SK-N-SH (cell line): Measurements from ENCODE around the gene MMP24OS. TPM values are rescaled to one million over a fixed set of nuclear protein-coding genes. Genes with fewer than 3 reads are reported as not detected.

ENCODE experiments used
- CTCF ChIA-PET: fragments of 300-600, 350-600 bp; formaldehyde crosslinking; extraction: SDS; loops from one replicate; lab custom pipeline; 2021; lab: Yijun Ruan, JAX
- POLR2A ChIA-PET: fragments of 350-600 bp; sonication (Branson Sonifier 250); formaldehyde crosslinking; extraction: SDS; loops from one replicate; lab custom pipeline; 2020; ENCODE audit warnings: antibody characterized with exemption, inconsistent platforms; lab: Yijun Ruan, JAX
- DNase-seq: peaks from one replicate; pipeline ENCODE4 v3.0.0; 2012
- H2AFZ ChIP-seq: fragments of 200-600 bp; sonication (generic); 2 replicates; pipeline ENCODE4 v1.8.1; 2016; ENCODE audit warnings: antibody characterized with exemption, mild to moderate bottlenecking, low read depth
- H3F3A ChIP-seq: fragments of 200-600 bp; sonication (generic); replicated peaks from 2 replicates; pipeline ENCODE3; 2016; ENCODE audit warnings: antibody characterized with exemption, mild to moderate bottlenecking; ENCODE audit not compliant: insufficient read depth
- H3K27ac ChIP-seq, 2 experiments: fragments of 200-500 bp in 1 of 2; fragments of 200-600 bp in 1 of 2; sonication (Bioruptor generic) in 1 of 2; sonication (generic), shearing (Covaris generic) in 1 of 2; 2 replicates each; pipeline versions ENCODE4 v1.5.1 to v1.6.1; 2014 to 2016; ENCODE audit warnings: low read depth in 2 of 2, inconsistent platforms in 1 of 2, low read length in 1 of 2, mild to moderate bottlenecking in 1 of 2, mixed read lengths in 1 of 2
- H3K27me3 ChIP-seq: fragments of 200-600 bp; sonication (generic), shearing (Covaris generic); 2 replicates; pipeline ENCODE4 v1.6.1; 2016; ENCODE audit warnings: mixed run types; ENCODE audit not compliant: insufficient read depth
- H3K36me3 ChIP-seq, 2 experiments: fragments of 200-500 bp in 1 of 2; fragments of 200-600 bp in 1 of 2; sonication (Bioruptor generic) in 1 of 2; sonication (generic) in 1 of 2; replicated peaks in 1 of 2; 2 replicates each; pipeline versions ENCODE3 to v1.5.1; 2014 to 2016; ENCODE audit warnings: low read length in 1 of 2, mild to moderate bottlenecking in 1 of 2; ENCODE audit not compliant: insufficient read depth in 2 of 2, control insufficient read depth in 1 of 2
- H3K4me1 ChIP-seq, 2 experiments: fragments of 200-500 bp in 1 of 2; fragments of 200-600 bp in 1 of 2; sonication (Bioruptor generic) in 1 of 2; sonication (generic), shearing (Covaris generic) in 1 of 2; 2 replicates each; pipeline versions ENCODE4 v1.5.1 to v1.6.1; 2014 to 2016; ENCODE audit warnings: low read depth in 1 of 2, low read length in 1 of 2, mixed run types in 1 of 2; ENCODE audit not compliant: insufficient read depth in 2 of 2, control insufficient read depth in 1 of 2
- H3K4me2 ChIP-seq: fragments of 200-600 bp; sonication (generic), shearing (Covaris generic); 2 replicates; pipeline ENCODE4 v1.6.1; 2017; ENCODE audit warnings: mixed run types
- H3K4me3 ChIP-seq, 2 experiments: fragments of 200-500 bp in 1 of 2; fragments of 200-600 bp in 1 of 2; sonication (Bioruptor generic) in 1 of 2; sonication (generic), shearing (Covaris generic) in 1 of 2; 2 replicates each; pipeline versions ENCODE4 v1.5.1 to v1.8.1; 2014 to 2016; ENCODE audit warnings: low read depth in 2 of 2, inconsistent platforms in 1 of 2, low read length in 1 of 2, mild to moderate bottlenecking in 1 of 2, mixed read lengths in 1 of 2, moderate library complexity in 1 of 2
- H3K79me2 ChIP-seq: fragments of 200-600 bp; sonication (generic); 2 replicates; pipeline ENCODE4 v1.8.1; 2017; ENCODE audit warnings: mild to moderate bottlenecking; ENCODE audit not compliant: insufficient read depth
- H3K9ac ChIP-seq: fragments of 200-600 bp; sonication (generic); 2 replicates; pipeline ENCODE4 v1.6.1; 2017; ENCODE audit warnings: mixed run types
- H3K9me2 ChIP-seq: fragments of 200-600 bp; sonication (generic); 2 replicates; pipeline ENCODE4 v1.6.1; 2017; ENCODE audit warnings: mixed run types
- H3K9me3 ChIP-seq: fragments of 200-600 bp; sonication (generic); 2 replicates; pipeline ENCODE4 v1.6.1; 2017; ENCODE audit warnings: mixed run types, mild to moderate bottlenecking, moderate library complexity
- H4K20me1 ChIP-seq: fragments of 200-600 bp; sonication (generic); 2 replicates; pipeline ENCODE4 v1.6.1; 2017; ENCODE audit warnings: mild to moderate bottlenecking, mixed run types; ENCODE audit not compliant: insufficient read depth
- CHD2 ChIP-seq: fragments of 150-350 bp; IDR thresholded peaks from 2 replicates; pipeline ENCODE4 v1.6.1; 2018; ENCODE audit warnings: low read length; ENCODE audit not compliant: partially characterized antibody
- ELF1 ChIP-seq: IDR thresholded peaks from 2 replicates; pipeline ENCODE4 v1.4.0; 2012
- EZH2phosphoT487 ChIP-seq: fragments of 200-600 bp; sonication (generic); IDR thresholded peaks from 2 replicates; pipeline ENCODE4 v1.6.1; 2017; ENCODE audit warnings: low read depth, mixed run types, mild to moderate bottlenecking, antibody characterized with exemption, moderate library complexity, borderline replicate concordance
- FOSL2 ChIP-seq: IDR thresholded peaks from 2 replicates; pipeline ENCODE4 v1.4.0; 2012; ENCODE audit warnings: low read depth, mild to moderate bottlenecking, moderate library complexity, borderline replicate concordance
- FOXJ3 ChIP-seq: sonication (generic); formaldehyde crosslinking; IDR thresholded peaks from 2 replicates; pipeline ENCODE4 v1.5.1; 2020; ENCODE audit warnings: mild to moderate bottlenecking, missing genetic modification reagents
- NRF1 ChIP-seq: IDR thresholded peaks from 2 replicates; pipeline ENCODE4 v1.6.1; 2012; ENCODE audit warnings: low read depth, mild to moderate bottlenecking, low read length
- POLR2AphosphoS5 ChIP-seq: IDR thresholded peaks from 2 replicates; pipeline ENCODE4 v1.6.1; 2012; ENCODE audit warnings: low read depth, low read length
- RCOR1 ChIP-seq: fragments of 150-350 bp; IDR thresholded peaks from 2 replicates; pipeline ENCODE4 v1.6.1; 2017; ENCODE audit warnings: antibody characterized with exemption, low read length
- SIN3A ChIP-seq: IDR thresholded peaks from 2 replicates; pipeline ENCODE4 v1.6.1; 2012; ENCODE audit warnings: low read depth, mild to moderate bottlenecking, low read length, moderate library complexity, borderline replicate concordance
- YY1 ChIP-seq: IDR thresholded peaks from 2 replicates; pipeline ENCODE4 v1.4.0; 2012; ENCODE audit warnings: low read depth, mild to moderate bottlenecking
- WGBS: methylation state at CpG from one replicate; pipeline ENCODE4 v1.1.6; 2017; ENCODE audit warnings: low lambda C conversion rate; 5-methylcytosine and 5-hydroxymethylcytosine counted together
- polyA plus RNA-seq, 3 experiments: library from polyadenylated mRNA; depleted of rRNA; stranded (reverse); fragments of >200 nt; gene quantifications; 2 replicates each; pipeline ENCODE4 v1.2.3, GENCODE V29; 2012
- TF ChIP-seq, protein P1 (sequence below): IDR thresholded peaks from 2 replicates; pipeline ENCODE4 v1.6.1; 2012; ENCODE audit warnings: mild to moderate bottlenecking, low read depth, low read length, moderate library complexity
- TF ChIP-seq, protein P2 (sequence below): fragments of 150-350 bp; IDR thresholded peaks from 2 replicates; pipeline ENCODE4 v1.6.1; 2017; ENCODE audit warnings: antibody characterized with exemption, low read length, low read depth, borderline replicate concordance
- TF ChIP-seq, protein P3 (sequence below): IDR thresholded peaks from 2 replicates; pipeline ENCODE4 v1.4.0; 2012; ENCODE audit warnings: low read depth
- TF ChIP-seq, protein P4 (sequence below): IDR thresholded peaks from 2 replicates; pipeline ENCODE4 v1.4.0; 2012; ENCODE audit warnings: low read depth, borderline replicate concordance
- TF ChIP-seq, protein P5 (sequence below): fragments of 150-350 bp; IDR thresholded peaks from 2 replicates; pipeline ENCODE4 v1.6.1; 2016; ENCODE audit warnings: mild to moderate bottlenecking, low read depth, low read length

The MMP24OS gene
- polyA plus RNA-seq, 1 of the 3 experiments (the other 2 are of a cell fraction) = 53.1 TPM

DNA sequence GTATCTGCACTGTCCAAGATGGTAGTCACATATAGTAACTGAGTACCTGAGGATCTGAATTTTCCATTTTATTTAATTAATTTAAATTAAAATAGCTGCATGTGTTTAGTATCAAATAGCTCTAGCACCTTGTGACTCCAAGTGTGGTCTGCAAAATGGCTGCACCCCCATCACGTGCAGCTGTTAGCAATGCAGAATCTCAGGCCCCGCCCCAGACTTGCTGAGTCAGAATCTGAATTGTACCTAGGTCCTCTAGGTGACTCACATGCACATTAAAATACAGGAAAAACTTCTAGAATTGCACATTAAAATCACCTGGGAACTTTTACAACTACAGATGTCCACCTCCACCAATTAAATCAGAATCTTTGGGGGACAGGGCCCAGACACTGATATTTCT, 33.5 kb upstream of the MMP24OS start:
- Histone ChIP-seq H3K4me1 (peaks cover 20 to 43% of the 10 kb centered on the region in 2 experiments; a peak in 3 of 4 replicates), H3K27me3 (no peaks in the 10 kb centered on the region), H3K4me2 (peak overlapping the region; percentile 31; the same call in 1 of the 2 replicates), H3K4me3 (no peak overlapping the region), H3K36me3 (no peaks in the 10 kb centered on the region), H4K20me1 (no peaks in the 10 kb centered on the region), H3F3A (peaks cover 49% of the 10 kb centered on the region), H2AFZ (no peak overlapping the region), H3K9me3 (no peaks in the 10 kb centered on the region), H3K27ac (peak overlapping the region; percentile 64 to 89; a peak in 3 of 4 replicates), H3K9me2 (no peaks in the 10 kb centered on the region), H3K9ac (peak overlapping the region; percentile 37; the same call in 1 of the 2 replicates), H3K79me2 (no peaks in the 10 kb centered on the region)
- ChIA-PET POLR2A (no interaction called here), CTCF (interaction anchor here (0.6 to 16.5 kb wide), 2 partner anchors 131 to 656 kb away, joined by 3 to 323 read pairs; partner anchors contain the start of gene GDF5)
- WGBS = 60% methylated on average over 2 of the region's 2 CpGs
- TF ChIP-seq, protein P1, sequence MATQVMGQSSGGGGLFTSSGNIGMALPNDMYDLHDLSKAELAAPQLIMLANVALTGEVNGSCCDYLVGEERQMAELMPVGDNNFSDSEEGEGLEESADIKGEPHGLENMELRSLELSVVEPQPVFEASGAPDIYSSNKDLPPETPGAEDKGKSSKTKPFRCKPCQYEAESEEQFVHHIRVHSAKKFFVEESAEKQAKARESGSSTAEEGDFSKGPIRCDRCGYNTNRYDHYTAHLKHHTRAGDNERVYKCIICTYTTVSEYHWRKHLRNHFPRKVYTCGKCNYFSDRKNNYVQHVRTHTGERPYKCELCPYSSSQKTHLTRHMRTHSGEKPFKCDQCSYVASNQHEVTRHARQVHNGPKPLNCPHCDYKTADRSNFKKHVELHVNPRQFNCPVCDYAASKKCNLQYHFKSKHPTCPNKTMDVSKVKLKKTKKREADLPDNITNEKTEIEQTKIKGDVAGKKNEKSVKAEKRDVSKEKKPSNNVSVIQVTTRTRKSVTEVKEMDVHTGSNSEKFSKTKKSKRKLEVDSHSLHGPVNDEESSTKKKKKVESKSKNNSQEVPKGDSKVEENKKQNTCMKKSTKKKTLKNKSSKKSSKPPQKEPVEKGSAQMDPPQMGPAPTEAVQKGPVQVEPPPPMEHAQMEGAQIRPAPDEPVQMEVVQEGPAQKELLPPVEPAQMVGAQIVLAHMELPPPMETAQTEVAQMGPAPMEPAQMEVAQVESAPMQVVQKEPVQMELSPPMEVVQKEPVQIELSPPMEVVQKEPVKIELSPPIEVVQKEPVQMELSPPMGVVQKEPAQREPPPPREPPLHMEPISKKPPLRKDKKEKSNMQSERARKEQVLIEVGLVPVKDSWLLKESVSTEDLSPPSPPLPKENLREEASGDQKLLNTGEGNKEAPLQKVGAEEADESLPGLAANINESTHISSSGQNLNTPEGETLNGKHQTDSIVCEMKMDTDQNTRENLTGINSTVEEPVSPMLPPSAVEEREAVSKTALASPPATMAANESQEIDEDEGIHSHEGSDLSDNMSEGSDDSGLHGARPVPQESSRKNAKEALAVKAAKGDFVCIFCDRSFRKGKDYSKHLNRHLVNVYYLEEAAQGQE = no peak
- TF ChIP-seq, protein P2, sequence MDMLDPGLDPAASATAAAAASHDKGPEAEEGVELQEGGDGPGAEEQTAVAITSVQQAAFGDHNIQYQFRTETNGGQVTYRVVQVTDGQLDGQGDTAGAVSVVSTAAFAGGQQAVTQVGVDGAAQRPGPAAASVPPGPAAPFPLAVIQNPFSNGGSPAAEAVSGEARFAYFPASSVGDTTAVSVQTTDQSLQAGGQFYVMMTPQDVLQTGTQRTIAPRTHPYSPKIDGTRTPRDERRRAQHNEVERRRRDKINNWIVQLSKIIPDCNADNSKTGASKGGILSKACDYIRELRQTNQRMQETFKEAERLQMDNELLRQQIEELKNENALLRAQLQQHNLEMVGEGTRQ = no peak
- TF ChIP-seq SIN3A = no peak
- TF ChIP-seq, protein P3, sequence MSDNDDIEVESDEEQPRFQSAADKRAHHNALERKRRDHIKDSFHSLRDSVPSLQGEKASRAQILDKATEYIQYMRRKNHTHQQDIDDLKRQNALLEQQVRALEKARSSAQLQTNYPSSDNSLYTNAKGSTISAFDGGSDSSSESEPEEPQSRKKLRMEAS = peak; percentile 55
- peak; percentile 49; the same call in 1 of the 2 replicates for TF ChIP-seq FOSL2
- TF ChIP-seq, protein P4, sequence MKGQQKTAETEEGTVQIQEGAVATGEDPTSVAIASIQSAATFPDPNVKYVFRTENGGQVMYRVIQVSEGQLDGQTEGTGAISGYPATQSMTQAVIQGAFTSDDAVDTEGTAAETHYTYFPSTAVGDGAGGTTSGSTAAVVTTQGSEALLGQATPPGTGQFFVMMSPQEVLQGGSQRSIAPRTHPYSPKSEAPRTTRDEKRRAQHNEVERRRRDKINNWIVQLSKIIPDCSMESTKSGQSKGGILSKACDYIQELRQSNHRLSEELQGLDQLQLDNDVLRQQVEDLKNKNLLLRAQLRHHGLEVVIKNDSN = peak; percentile 74
- no peak for TF ChIP-seq RCOR1
- no peak for TF ChIP-seq ELF1
- no peak for TF ChIP-seq EZH2phosphoT487
- TF ChIP-seq CHD2 = no peak
- no peak for TF ChIP-seq FOXJ3 (CRISPR knock-in tag)
- TF ChIP-seq, protein P5, sequence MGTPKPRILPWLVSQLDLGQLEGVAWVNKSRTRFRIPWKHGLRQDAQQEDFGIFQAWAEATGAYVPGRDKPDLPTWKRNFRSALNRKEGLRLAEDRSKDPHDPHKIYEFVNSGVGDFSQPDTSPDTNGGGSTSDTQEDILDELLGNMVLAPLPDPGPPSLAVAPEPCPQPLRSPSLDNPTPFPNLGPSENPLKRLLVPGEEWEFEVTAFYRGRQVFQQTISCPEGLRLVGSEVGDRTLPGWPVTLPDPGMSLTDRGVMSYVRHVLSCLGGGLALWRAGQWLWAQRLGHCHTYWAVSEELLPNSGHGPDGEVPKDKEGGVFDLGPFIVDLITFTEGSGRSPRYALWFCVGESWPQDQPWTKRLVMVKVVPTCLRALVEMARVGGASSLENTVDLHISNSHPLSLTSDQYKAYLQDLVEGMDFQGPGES = no peak
- TF ChIP-seq YY1 = peak; percentile 59; the same call in 1 of the 2 replicates
- TF ChIP-seq NRF1 = no peak
- TF ChIP-seq POLR2AphosphoS5 = no peak
- no peak for DNase-seq
